Measurements from ENCODE around the gene CARD19. TPM values are rescaled to one million over a fixed set of nuclear protein-coding genes. Genes with fewer than 3 reads are reported as not detected.

CARD19 gene
- polyA plus RNA-seq, 6 donors from 2014 or later: 18.4 to 37.3 (median 27.4) TPM

DNA sequence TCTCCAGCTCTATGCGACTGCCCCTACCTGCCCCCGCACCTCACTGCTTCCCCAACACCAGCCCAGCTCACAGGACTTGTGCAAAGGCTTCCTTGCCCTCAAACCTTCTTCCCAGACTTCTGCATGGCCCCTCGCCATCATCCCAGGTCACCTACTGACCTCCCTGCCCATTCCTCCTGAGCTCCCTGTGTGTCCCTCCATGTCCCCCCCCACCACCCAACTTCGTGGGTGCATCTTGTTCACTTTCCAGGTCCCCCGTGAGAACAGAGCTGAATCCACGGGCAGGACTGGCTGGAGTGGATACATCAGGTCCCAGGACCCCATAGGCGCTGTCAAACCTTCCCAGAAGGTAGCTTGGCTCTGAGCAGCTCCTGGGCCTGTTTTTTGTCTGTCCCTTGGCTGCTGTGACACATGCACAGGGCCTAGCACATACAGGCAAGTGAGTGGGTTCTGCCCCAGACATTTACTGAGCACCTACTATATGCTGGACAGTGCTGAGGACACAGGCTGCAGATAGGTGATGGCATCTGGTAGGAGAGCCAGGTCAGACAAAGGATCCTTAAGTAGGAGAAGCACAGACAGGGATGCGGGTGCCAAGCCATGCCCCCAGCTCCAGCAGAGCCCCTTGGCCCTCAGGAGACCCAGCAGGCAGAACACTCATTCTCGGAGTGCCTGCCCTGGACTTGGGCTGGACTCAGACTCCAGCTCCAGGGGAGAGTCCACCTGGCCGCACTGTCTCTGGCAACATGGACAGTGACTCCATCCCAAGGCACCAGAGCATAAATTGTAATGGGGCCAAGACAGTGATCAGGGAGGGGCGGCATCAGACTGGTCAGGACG, 23.1 kb downstream of the CARD19 start:
- Mint-ChIP-seq H3K9me3 (no peaks in the 10 kb centered on the region), H3K27ac (peak overlapping the region in 5 of 6 donors; percentile 27 to 98 (median 84)), H3K36me3 (no peaks in the 10 kb centered on the region), H3K27me3 (no peaks in the 10 kb centered on the region), H3K4me3 (peak overlapping the region in 4 of 8 donors; percentile 17 to 87 (median 52)), H3K4me1 (peaks cover 18 to 29% (median 24%) of the 10 kb centered on the region in 3 donors)
- ATAC-seq (ENCODE audit: low read depth in 2 of 2) (no peak), DNase-seq (no peak)

DNA sequence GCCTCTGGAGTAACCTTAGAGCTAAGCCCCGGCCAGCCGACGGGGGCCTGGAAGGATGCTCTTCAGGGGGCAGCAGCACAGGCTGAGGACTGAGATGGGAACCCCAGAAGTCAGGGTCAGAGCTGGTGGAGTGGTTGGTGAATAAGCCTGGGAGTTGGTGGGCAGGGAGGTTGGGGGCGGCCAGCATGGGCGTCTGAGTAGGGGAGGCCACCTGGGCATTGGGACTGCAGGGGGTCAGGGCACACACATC, 23.6 kb downstream of the CARD19 start:
- H3K9me3 Mint-ChIP-seq: no peaks in the 10 kb centered on the region
- no peaks in the 10 kb centered on the region for H3K27me3 Mint-ChIP-seq
- no peaks in the 10 kb centered on the region for H3K36me3 Mint-ChIP-seq
- ATAC-seq (ENCODE audit: low read depth in 2 of 2): no peak
- H3K27ac Mint-ChIP-seq: peak overlapping the region in 5 of 6 donors; percentile 84 to 98 (median 94)
- peaks cover 18 to 29% (median 24%) of the 10 kb centered on the region in 3 donors for H3K4me1 Mint-ChIP-seq
- H3K4me3 Mint-ChIP-seq: peak overlapping the region in 6 of 8 donors; percentile 17 to 88 (median 68)
- no peak for DNase-seq

DNA sequence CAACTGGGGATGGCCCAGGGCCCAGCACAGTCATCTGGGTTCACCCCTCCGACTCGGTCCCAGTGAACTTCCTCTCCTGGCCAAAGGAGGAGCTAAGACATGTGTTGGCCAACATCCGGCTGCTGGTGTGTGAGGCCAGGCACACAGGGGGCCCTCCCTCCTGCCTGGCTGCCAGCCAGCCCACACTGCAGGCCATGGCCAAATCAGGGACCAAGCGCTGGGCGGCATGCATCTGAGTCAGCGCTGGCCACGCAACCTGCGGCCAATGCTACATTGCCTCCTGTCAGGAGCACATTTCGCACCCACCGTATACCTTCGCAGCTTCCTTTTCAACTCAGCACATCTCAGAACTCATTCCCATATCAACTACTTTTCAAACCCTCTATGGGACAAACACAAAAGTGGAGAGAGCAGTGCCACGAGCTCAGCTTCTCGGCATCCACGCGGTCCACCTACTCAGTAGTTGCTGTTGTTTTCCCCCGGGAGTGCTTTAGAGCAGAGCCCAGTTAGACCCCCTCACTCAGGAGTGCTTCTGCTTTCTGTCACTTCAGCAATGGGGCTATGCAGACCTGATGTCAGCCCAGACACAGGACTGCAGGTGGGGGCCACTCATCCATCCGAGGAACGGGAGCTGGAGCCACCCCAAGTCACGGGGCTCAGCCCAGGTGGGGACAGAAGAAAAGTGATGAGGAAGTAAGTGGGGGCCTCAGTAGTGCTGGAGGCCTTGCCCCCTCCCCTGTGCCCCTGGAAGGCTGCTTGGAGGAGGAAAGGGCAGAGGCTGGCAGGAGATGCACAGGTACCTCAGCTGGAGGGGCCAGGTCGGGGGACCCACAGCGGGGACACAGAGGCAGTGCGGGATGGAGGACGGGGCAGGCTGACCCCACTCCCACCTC, 24.2 kb downstream of the CARD19 start:
- Mint-ChIP-seq H3K4me1 (peaks cover 18 to 24% (median 23%) of the 10 kb centered on the region in 3 donors), H3K36me3 (no peaks in the 10 kb centered on the region), H3K27me3 (no peaks in the 10 kb centered on the region)

DNA sequence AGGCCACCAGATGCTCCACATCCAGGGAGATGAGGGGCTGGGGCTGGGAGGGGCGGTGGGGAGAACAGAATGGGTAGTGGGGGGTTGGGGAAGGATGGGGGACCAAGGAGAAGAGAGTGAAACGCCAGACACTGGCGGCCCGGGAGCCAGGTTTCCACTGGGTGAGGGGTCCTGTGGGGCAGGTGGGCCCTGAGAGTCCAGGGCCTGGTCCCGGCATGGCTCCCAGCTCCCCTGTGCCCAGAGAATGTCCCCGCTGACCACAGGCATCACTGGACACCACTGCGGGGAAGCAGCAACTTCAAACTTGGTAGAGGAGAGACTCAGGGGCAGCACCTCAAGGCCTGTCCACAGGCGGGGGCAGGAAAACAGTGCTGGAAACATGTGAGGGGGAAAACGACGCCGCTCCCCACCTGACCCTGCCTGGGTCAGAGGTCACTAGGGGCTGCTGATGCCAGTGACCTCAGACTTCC, 24.9 kb downstream of the CARD19 start:
- DNase-seq (no peak), ATAC-seq (ENCODE audit: low read depth in 2 of 2) (no peak)
- Mint-ChIP-seq H3K27me3 (no peaks in the 10 kb centered on the region), H3K4me3 (peak overlapping the region in 1 of 8 donors; percentile 66), H3K9me3 (no peaks in the 10 kb centered on the region), H3K4me1 (peaks cover 19 to 25% (median 23%) of the 10 kb centered on the region in 3 donors), H3K27ac (peak overlapping the region in 2 of 6 donors; percentile 69 to 84), H3K36me3 (no peaks in the 10 kb centered on the region)

More for the DNA sequence above, 24.2 kb downstream of the CARD19 start:
- DNase-seq: peak; percentile 66
- Mint-ChIP-seq H3K9me3 (no peaks in the 10 kb centered on the region), H3K4me3 (peak overlapping the region; percentile 17 to 88 (median 80)), H3K27ac (peak overlapping the region; percentile 84 to 98 (median 95))
- peak; percentile 80 to 86 for ATAC-seq (ENCODE audit: low read depth in 2 of 2)

DNA sequence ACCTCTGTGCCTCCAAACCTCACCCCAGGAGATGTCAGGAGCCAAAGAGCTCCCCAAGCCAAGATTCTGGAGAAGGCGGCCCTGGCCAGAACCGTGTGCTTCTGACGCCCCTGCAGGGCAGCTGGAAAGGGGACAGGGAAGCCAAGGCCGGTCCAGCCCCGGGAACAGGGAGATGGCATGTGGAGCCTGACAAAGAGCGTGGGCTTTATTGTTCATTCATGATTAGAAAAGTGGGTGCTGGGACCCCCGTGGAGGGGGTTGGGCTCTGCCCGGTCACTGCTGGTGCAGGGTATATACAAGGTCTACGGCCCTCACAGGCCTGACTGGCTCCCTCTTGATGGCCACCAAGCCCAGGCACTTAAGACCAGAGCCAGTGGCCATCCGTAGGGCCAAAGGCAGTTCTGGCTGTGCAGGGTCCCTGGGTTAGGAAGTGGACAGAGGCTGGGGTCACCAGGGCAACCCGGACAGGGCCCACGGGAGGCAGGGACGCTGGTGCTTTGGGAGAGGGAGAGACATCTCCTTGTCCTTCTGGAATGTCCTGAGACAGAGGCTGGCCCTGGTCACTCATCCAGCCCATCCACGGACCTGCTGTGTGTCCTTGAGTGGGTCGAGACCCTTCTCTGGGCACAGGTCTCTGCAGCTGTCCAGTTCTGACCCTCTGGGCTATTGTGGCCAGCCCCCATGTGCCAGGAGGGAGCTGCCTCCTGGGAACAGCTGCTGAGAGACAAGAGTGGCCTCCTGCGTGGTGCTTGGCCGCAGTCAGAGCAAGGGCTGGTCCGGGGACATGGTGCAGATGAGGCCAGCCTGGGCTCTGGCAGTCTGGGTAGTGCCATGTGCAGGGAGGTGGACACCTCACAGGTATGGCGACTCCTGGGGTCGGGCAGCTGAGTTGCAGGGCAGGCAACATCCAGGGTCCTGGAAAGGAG, 25.6 kb downstream of the CARD19 start:
- no peaks in the 10 kb centered on the region for H3K36me3 Mint-ChIP-seq
- no peak for ATAC-seq (ENCODE audit: low read depth in 2 of 2)

DNA sequence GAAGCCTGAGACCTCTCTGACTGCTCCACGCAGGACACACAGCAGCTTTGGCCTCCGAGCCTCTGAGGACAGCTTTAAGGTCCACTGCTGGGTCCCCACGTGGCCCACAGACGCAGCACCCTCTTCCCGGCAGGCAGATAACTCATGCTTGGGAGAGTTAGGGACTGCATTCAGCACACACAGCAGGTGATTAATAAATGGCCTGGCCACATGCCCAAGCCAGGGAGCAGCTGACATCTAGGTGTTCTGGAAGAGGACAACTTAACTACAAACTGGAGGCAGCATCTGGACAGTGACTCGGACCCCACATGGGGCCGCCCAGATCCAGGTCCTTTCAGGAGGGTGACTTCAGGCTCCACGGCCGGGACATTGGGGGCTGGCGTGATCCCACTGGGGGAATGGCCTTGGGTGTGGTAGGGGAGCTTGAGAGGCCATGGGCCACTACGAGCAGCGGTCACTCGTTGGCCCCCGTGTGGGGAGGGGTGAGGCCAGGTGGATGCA, 26.8 kb downstream of the CARD19 start:
- H3K27me3 Mint-ChIP-seq: no peaks in the 10 kb centered on the region
- DNase-seq (no peak), ATAC-seq (ENCODE audit: low read depth in 2 of 2) (no peak)
- no peak overlapping the region for H3K4me3 Mint-ChIP-seq
- H3K27ac Mint-ChIP-seq: peak overlapping the region in 2 of 6 donors; percentile 5 to 84
- H3K4me1 Mint-ChIP-seq: peaks cover 32 to 43% (median 37%) of the 10 kb centered on the region in 3 donors
- no peaks in the 10 kb centered on the region for H3K9me3 Mint-ChIP-seq
- H3K36me3 Mint-ChIP-seq: no peaks in the 10 kb centered on the region

More for the DNA sequence above, 25.6 kb downstream of the CARD19 start:
- Mint-ChIP-seq H3K9me3 (no peaks in the 10 kb centered on the region), H3K27me3 (no peaks in the 10 kb centered on the region), H3K4me1 (peaks cover 20 to 32% (median 25%) of the 10 kb centered on the region in 3 donors), H3K27ac (peak overlapping the region in 2 of 6 donors; percentile 84 to 91), H3K4me3 (no peak overlapping the region)
- DNase-seq: no peak

DNA sequence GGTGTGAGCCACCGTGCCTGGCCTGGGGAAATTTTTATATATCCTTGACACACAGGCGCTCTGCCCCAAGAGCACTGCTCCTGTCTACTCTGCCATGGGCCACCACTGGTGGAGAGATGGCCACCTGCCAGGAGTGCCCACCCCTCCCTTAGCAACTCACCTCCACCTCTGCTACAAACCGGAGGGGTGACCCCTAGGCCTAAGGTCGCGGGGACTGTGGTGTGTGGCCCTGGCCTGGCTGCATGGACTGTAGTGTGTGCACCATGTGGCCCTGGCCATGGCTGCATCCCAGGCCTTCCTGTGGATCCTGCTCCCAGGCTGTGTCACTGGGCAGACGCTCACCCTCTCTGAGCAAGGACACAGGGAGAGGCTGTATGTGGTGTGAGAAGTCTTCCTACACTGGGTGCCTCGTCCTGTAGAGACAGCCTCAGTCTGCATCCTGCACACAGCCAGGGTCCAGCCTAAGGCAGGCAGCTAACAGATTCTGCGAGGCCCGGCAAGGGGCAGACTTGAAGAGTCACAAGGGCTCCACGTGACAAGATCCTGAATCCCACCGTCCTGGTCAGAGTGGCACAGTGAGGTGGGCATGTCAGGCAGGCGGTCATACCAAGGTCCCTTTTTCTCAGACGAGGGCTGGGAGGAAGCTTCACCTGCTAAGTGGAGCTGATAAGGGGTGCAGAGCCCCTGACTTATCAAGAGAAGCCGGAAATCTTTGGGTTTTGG, 27.7 kb downstream of the CARD19 start:
- DNase-seq (no peak), ATAC-seq (ENCODE audit: low read depth in 2 of 2) (no peak)
- no peak overlapping the region for H3K4me3 Mint-ChIP-seq
- H3K27me3 Mint-ChIP-seq: no peaks in the 10 kb centered on the region
- H3K9me3 Mint-ChIP-seq: no peaks in the 10 kb centered on the region
- H3K36me3 Mint-ChIP-seq: no peaks in the 10 kb centered on the region
- H3K4me1 Mint-ChIP-seq: peaks cover 36 to 46% (median 41%) of the 10 kb centered on the region in 3 donors
- no peak overlapping the region for H3K27ac Mint-ChIP-seq

DNA sequence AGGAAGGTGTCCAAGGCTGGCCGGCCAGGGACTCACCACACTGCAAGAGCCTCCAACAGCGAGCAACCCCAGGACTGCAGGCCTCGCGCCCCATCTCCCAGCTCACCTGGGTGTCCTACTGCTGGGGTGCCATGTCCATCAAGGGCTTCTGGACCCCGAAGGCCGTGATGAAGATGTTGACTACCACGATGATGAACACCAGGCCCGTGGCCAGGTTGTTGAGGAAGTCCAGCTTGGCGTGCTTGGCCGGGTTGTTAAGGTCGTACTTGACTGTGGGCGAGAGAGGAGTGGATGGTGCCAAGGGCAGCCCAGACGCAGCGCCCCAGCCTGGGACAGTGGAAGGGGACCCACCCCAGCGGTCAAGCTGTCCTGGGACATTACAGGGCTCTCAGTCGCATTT, 28.8 kb downstream of the CARD19 start:
- Mint-ChIP-seq H3K4me3 (no peak overlapping the region), H3K36me3 (no peaks in the 10 kb centered on the region), H3K27ac (no peak overlapping the region), H3K9me3 (no peaks in the 10 kb centered on the region), H3K4me1 (peaks cover 26 to 41% (median 33%) of the 10 kb centered on the region in 3 donors), H3K27me3 (no peaks in the 10 kb centered on the region)
- DNase-seq (no peak), ATAC-seq (ENCODE audit: low read depth in 2 of 2) (no peak)

DNA sequence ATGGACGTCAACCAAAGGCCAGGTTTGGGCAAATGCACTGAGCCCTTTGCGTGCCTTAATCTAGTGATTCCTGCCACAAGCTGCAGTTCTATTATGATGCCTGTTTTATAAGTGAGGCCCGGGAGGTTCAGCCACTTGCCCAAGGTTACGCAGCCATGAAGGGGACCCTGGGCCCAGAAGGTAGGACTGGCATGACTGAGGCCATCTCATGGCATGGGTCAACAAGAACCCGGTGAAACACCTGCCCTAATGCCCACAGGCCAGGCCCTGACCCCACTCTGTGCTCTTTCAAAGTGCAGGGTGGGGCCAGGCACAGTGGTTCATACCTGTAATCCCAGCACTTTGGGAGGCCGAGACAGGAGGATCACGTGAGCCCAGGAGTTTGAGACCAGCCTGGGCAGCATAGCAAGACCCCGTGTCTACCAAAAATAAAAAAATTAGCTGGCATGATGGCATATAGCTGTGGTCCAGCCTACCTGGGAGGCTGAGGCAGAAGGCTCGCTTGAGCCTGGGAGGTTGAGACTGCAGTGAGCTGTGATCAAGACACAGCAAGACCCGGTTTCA, 29.4 kb downstream of the CARD19 start:
- Mint-ChIP-seq H3K36me3 (no peaks in the 10 kb centered on the region), H3K27ac (no peak overlapping the region), H3K9me3 (no peaks in the 10 kb centered on the region)

DNA sequence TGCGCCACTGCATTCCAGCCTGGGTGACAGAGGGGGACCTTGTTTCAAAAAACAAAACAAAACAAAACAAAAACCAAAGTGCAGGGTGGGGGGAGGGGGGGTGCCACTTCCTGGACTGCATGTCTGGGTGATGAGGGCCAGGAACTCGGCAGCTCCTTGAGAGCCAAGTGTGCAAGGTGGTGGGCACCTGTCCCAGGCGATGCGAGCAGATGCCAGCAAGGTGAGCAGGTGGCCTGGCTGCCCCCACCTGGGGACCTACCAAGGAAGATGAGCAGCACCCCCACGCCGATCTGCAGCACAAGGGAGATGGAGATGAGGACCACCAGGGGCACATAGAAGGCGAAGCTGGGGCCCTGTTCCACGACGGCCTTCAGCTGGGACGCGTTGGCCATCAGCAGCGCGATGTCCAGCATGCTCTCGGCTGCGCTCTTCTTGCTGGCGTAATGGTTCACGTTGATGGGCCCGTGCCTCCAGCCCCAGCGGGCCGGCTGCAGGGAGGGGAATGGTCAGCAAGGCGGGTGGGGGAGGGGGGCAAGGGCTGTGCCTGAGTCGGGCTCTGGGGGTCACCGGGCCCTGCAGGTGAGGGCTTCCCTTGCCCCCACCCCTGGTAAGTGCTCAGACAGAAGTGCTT, 30.2 kb downstream of the CARD19 start:
- no peak for DNase-seq
- ATAC-seq (ENCODE audit: low read depth in 2 of 2): no peak
- Mint-ChIP-seq H3K4me1 (peaks cover 18 to 26% (median 25%) of the 10 kb centered on the region in 3 donors), H3K27me3 (no peaks in the 10 kb centered on the region), H3K4me3 (no peak overlapping the region), H3K27ac (peak overlapping the region in 1 of 6 donors; percentile 62), H3K36me3 (no peaks in the 10 kb centered on the region), H3K9me3 (no peaks in the 10 kb centered on the region)

More for the DNA sequence above, 29.4 kb downstream of the CARD19 start:
- Mint-ChIP-seq H3K4me1 (peaks cover 20 to 35% (median 27%) of the 10 kb centered on the region in 3 donors), H3K27me3 (no peaks in the 10 kb centered on the region), H3K4me3 (peak overlapping the region in 1 of 8 donors; percentile 16)
- DNase-seq (no peak), ATAC-seq (ENCODE audit: low read depth in 2 of 2) (no peak)

DNA sequence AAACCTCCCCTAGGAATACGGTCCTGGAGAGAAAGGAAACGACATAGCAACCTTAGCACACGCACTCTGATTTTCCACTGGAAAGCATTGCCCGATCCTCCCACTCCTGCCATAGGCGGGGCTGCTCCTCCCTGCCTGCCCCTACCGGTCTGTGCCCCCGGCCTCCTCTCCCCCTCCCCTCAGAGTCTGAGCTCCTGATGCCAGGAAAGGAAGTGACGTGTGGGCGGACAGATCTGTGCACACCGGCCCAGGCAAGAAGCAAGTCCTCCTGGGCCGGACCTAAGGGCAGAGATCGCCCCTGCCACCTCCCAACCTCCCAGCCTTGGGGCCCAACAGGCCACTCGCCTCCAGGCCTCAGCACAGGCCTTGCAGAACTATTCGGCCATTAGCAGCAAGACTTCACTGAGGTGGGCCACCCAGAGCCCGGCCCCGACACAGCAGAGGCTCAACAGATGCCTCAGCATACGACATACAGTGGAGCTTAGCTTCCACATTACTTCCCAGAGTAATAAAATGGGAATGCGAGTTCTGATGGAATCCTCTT, 30.9 kb downstream of the CARD19 start:
- no peaks in the 10 kb centered on the region for H3K9me3 Mint-ChIP-seq
- H3K4me1 Mint-ChIP-seq: peaks cover 19 to 23% (median 23%) of the 10 kb centered on the region in 3 donors
- ATAC-seq (ENCODE audit: low read depth in 2 of 2): no peak
- no peaks in the 10 kb centered on the region for H3K27me3 Mint-ChIP-seq
- H3K27ac Mint-ChIP-seq: peak overlapping the region in 1 of 6 donors; percentile 73
- no peak overlapping the region for H3K4me3 Mint-ChIP-seq
- H3K36me3 Mint-ChIP-seq: no peaks in the 10 kb centered on the region
- DNase-seq: no peak

Data from naive B cell (primary cell).